Measurements from ENCODE around the gene SLC25A34.

Gene SLC25A34

DNA sequence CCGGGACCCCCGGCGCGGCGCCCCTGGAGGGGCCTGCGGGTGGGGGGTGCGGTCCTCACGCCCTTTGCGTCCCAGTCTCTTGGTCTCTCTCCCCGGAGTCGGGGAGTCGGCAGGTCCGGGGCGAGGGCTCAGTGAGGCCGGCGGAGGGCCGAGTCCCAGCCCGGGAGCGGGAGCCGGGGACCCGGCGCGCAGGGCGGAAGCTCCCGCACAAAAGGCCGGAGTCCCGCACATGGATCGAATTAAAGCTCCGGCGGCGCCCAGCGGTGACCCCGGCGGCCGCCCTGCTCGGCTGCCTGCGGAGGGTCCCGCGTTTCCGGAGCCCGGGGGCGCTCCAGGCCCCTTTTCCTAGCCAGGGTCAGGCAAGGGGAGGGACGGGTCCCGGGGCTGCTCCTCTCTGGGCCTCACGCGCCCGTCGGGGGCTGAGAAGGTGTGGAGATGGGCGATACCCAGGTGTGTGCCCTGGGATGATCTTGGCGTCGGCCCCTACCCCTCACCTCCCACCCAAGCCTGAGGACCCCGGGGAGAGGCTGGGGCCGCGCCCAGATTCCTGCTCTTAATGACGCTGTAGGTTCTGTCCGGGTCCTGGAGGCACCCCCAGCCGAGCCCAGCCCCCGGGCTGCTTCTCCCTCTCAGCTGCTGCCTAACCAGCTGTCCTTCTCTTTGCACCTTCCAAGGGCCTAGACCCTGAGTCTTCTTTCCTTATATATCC lies 23.0 kb downstream of the SLC25A34 start:
- H3K27ac ChIP-seq (ENCODE audit: low read length): no peak overlapping the region
- H3K27me3 ChIP-seq (ENCODE audit: low read depth, low read length): peaks cover 5% of the 10 kb centered on the region; the same call in 1 of the 2 replicates
- H3K9ac ChIP-seq (ENCODE audit: low read length): no peak overlapping the region
- no peaks in the 10 kb centered on the region for H3K79me2 ChIP-seq (ENCODE audit: low read length)
- H2AFZ ChIP-seq (ENCODE audit: low read depth, low read length): no peak overlapping the region
- no peaks in the 10 kb centered on the region for H4K20me1 ChIP-seq (ENCODE audit: insufficient read depth, low read length)
- H3K36me3 ChIP-seq (replicated peaks; ENCODE audit: low read depth, low read length): no peaks in the 10 kb centered on the region
- H3K4me2 ChIP-seq (ENCODE audit: low read length): no peak overlapping the region
- no peaks in the 10 kb centered on the region for H3K9me3 ChIP-seq (ENCODE audit: insufficient read depth, low read length)
- no peak overlapping the region for H3K4me3 ChIP-seq (ENCODE audit: low read length)
- no peaks in the 10 kb centered on the region for H3K4me1 ChIP-seq (ENCODE audit: low read length)
- TF ChIP-seq, protein P1, sequence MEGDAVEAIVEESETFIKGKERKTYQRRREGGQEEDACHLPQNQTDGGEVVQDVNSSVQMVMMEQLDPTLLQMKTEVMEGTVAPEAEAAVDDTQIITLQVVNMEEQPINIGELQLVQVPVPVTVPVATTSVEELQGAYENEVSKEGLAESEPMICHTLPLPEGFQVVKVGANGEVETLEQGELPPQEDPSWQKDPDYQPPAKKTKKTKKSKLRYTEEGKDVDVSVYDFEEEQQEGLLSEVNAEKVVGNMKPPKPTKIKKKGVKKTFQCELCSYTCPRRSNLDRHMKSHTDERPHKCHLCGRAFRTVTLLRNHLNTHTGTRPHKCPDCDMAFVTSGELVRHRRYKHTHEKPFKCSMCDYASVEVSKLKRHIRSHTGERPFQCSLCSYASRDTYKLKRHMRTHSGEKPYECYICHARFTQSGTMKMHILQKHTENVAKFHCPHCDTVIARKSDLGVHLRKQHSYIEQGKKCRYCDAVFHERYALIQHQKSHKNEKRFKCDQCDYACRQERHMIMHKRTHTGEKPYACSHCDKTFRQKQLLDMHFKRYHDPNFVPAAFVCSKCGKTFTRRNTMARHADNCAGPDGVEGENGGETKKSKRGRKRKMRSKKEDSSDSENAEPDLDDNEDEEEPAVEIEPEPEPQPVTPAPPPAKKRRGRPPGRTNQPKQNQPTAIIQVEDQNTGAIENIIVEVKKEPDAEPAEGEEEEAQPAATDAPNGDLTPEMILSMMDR (IDR thresholded peaks at IDR 0.05; ENCODE audit: low read depth, low read length): no peak
- no peak for TF ChIP-seq EZH2phosphoT487 (IDR thresholded peaks at IDR 0.05; ENCODE audit: low read depth)

DNA sequence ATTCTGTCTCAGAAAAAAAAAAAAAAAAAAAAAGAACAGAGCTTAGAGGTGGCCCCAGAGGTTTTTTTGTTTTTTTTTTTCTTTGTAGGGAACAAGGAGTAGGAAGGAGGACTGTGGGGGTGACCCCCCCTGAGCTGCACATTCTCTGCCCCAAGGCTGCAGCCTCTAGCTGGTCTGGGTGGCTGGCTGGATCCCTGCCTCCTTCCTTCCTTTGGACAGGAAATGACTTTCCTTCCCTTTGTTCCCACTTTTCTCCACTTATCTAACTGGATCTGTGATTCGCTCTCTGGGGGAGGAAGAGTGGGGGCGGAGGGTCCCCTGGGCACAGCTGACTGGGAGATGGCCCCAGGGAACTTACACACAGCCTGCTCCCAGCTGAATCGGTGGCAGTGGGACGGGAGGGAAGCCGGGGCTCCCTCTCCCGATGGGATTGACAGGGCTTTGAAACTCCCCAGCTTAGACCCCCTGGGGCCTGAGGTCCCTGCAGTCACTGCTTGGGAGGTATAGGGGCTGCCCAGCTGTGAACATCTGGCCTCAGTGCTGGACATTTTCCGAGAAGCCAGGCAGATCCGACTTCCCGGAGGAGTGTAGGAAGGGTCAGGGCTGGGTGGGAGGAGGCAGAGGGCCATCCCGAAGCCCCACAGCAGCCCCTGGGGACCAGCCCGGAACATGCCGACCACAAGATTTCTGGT lies 24.6 kb downstream of the SLC25A34 start:
- H2AFZ ChIP-seq (ENCODE audit: low read depth, low read length): no peak overlapping the region
- no peak overlapping the region for H3K4me2 ChIP-seq (ENCODE audit: low read length)
- peaks cover 5% of the 10 kb centered on the region; the same call in 1 of the 2 replicates for H3K27me3 ChIP-seq (ENCODE audit: low read depth, low read length)
- H4K20me1 ChIP-seq (ENCODE audit: insufficient read depth, low read length): no peaks in the 10 kb centered on the region
- no peaks in the 10 kb centered on the region for H3K36me3 ChIP-seq (replicated peaks; ENCODE audit: low read depth, low read length)
- H3K27ac ChIP-seq (ENCODE audit: low read length): no peak overlapping the region
- H3K9me3 ChIP-seq (ENCODE audit: insufficient read depth, low read length): no peaks in the 10 kb centered on the region
- no peak overlapping the region for H3K4me3 ChIP-seq (ENCODE audit: low read length)
- peaks cover 2% of the 10 kb centered on the region; the same call in 1 of the 2 replicates for H3K4me1 ChIP-seq (ENCODE audit: low read length)
- H3K79me2 ChIP-seq (ENCODE audit: low read length): no peaks in the 10 kb centered on the region
- no peak overlapping the region for H3K9ac ChIP-seq (ENCODE audit: low read length)
- TF ChIP-seq EZH2phosphoT487 (IDR thresholded peaks at IDR 0.05; ENCODE audit: low read depth): no peak
- TF ChIP-seq, protein P1 (IDR thresholded peaks at IDR 0.05; ENCODE audit: low read depth, low read length): no peak

DNA sequence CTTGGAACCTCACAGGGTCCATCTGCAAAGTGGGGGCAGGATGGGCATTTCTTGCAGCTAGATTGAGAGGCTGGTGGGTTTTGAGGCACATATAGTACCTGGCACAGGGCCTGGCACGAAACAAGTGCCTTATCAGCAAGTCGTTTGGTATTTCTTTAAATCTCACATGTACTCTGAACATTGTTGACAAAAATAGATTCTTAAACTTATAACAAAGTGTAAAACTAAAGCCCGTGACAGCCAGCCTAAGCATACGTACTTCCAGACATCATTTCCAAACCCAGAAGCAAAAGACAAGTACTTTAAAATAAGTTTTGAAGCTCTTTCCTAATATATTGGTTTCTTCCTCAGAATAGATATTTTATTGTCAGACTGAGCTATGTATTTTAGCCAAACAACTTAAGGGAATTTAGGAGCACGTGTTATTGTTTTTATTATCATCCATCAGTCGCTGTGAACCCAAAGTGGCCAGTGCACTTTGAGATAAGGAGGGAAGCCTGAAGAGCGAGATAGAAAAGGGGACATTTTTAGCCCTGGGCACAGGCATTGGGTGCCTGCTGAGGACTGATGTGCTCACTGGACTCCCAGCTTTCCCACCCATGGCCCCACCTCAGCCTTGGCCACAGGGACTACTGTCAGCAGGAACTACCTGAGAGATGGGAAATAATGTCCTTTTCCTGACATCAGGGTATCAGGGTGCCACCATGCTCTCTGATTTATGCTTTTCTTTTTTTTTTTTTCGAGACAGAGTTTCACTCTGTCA lies 25.5 kb downstream of the SLC25A34 start:
- Histone ChIP-seq H3K4me2 (ENCODE audit: low read length) (no peak overlapping the region), H3K9me3 (ENCODE audit: insufficient read depth, low read length) (no peaks in the 10 kb centered on the region), H4K20me1 (ENCODE audit: insufficient read depth, low read length) (no peaks in the 10 kb centered on the region), H3K27ac (ENCODE audit: low read length) (no peak overlapping the region), H3K27me3 (ENCODE audit: low read depth, low read length) (peaks cover 5% of the 10 kb centered on the region; the same call in 1 of the 2 replicates), H3K4me1 (ENCODE audit: low read length) (peaks cover 7% of the 10 kb centered on the region; the same call in 1 of the 2 replicates), H3K79me2 (ENCODE audit: low read length) (no peaks in the 10 kb centered on the region), H3K4me3 (ENCODE audit: low read length) (no peak overlapping the region), H3K36me3 (replicated peaks; ENCODE audit: low read depth, low read length) (no peaks in the 10 kb centered on the region), H3K9ac (ENCODE audit: low read length) (no peak overlapping the region), H2AFZ (ENCODE audit: low read depth, low read length) (no peak overlapping the region)
- TF ChIP-seq EZH2phosphoT487 (IDR thresholded peaks at IDR 0.05; ENCODE audit: low read depth): no peak
- TF ChIP-seq, protein P1 (IDR thresholded peaks at IDR 0.05; ENCODE audit: low read depth, low read length): no peak

DNA sequence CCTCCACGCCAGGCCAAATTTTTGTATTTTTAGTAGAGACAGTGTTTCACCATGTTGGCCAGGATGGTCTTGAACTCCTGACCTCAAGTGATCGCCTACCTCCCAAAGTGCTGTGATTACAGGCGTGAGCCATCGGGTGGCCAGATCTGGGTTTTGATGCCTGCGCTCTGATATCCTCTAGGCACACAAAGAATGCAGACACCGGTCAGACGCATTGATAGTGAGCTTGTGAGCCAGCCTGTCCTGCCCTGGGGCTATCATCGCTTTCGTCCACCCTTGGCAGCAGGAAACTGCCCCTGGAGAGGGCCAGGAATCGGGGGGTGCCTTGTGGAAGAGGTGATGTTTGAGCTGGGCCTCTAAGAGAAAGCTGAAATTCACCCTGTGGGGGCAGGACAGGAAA lies 26.5 kb downstream of the SLC25A34 start:
- TF ChIP-seq, protein P1 (IDR thresholded peaks at IDR 0.05; ENCODE audit: low read depth, low read length): no peak
- TF ChIP-seq EZH2phosphoT487 (IDR thresholded peaks at IDR 0.05; ENCODE audit: low read depth): no peak
- Histone ChIP-seq H4K20me1 (ENCODE audit: insufficient read depth, low read length) (no peaks in the 10 kb centered on the region), H3K36me3 (replicated peaks; ENCODE audit: low read depth, low read length) (no peaks in the 10 kb centered on the region), H3K4me3 (ENCODE audit: low read length) (no peak overlapping the region), H3K27me3 (ENCODE audit: low read depth, low read length) (no peaks in the 10 kb centered on the region), H3K9me3 (ENCODE audit: insufficient read depth, low read length) (no peaks in the 10 kb centered on the region), H3K9ac (ENCODE audit: low read length) (no peak overlapping the region), H3K4me2 (ENCODE audit: low read length) (no peak overlapping the region), H3K27ac (ENCODE audit: low read length) (no peak overlapping the region), H3K79me2 (ENCODE audit: low read length) (no peaks in the 10 kb centered on the region), H3K4me1 (ENCODE audit: low read length) (peaks cover 7% of the 10 kb centered on the region; the same call in 1 of the 2 replicates), H2AFZ (ENCODE audit: low read depth, low read length) (no peak overlapping the region)
